Testis (tissue), 3 donors: ENCODE data around the gene STAG1. TPM values are rescaled to one million over a fixed set of nuclear protein-coding genes. Genes with fewer than 3 reads are reported as not detected.
"Not testable (repeated sequence)": the region's sequence is repeated elsewhere in the genome, so short reads cannot be mapped to it uniquely, and the experiment has no call there.

Experiments used
- DNase-seq: peaks from one replicate; pipeline ENCODE4 v3.0.0-alpha.2; 2019
- H3K27ac ChIP-seq, 2 donors: fragments of 200-600 bp; sonication (generic); one replicate each; pipeline ENCODE4 v1.5.1; 2019
- H3K27me3 ChIP-seq: fragments of 200-600 bp; sonication (generic); one replicate; pipeline ENCODE4 v1.5.1; 2019
- H3K36me3 ChIP-seq: fragments of 200-600 bp; sonication (generic); one replicate; pipeline ENCODE4 v1.5.1; 2017; ENCODE audit warnings: low read depth; ENCODE audit errors: missing control alignments
- H3K4me1 ChIP-seq: fragments of 200-600 bp; sonication (generic); one replicate; pipeline ENCODE4 v1.5.1; 2019
- H3K4me3 ChIP-seq, 2 donors: fragments of 200-600 bp; sonication (generic); one replicate each; pipeline ENCODE4 v1.5.1; 2017 to 2019
- H3K9me3 ChIP-seq: fragments of 200-600 bp; sonication (generic); one replicate; pipeline ENCODE4 v1.5.1; 2017
- CTCF ChIP-seq, 3 experiments: fragments of 450-650 bp in 2 of 3; fragments of 200-600 bp in 1 of 3; sonication (generic) in 1 of 3; IDR thresholded peaks; one replicate each; pipeline ENCODE4 v1.5.1; 2016 to 2019; ENCODE audit warnings: antibody characterized with exemption in 3 of 3, mild to moderate bottlenecking in 2 of 3, moderate library complexity in 1 of 3
- POLR2A ChIP-seq: fragments of 450-650 bp; IDR thresholded peaks from one replicate; pipeline ENCODE4 v1.6.1; 2017; ENCODE audit warnings: antibody characterized with exemption, mild to moderate bottlenecking, moderate library complexity
- WGBS, 2 donors: methylation state at CpG; one replicate each; pipeline ENCODE4 v1.1.5; 2018; 5-methylcytosine and 5-hydroxymethylcytosine counted together
- intact Hi-C: fragments of 100-400 bp; cut with DNase I; formaldehyde crosslinking; loops from one replicate; pipeline ENCODE4 v1.15.1; 2023; ENCODE audit warnings: low total_unique reads
- polyA plus RNA-seq: library from polyadenylated mRNA; stranded (reverse); fragments of 350-450 nt; fragmentation: Illumina TruSeq; extraction: RNeasy Lipid Tissue Mini Kit (QIAGEN cat#74804); gene quantifications from one replicate; pipeline ENCODE4 v1.2.3, GENCODE V29; 2014; ENCODE audit warnings: low read depth, low replicate concordance; ENCODE audit not compliant: insufficient read depth
- total RNA-seq, 2 donors: library from RNA; depleted of rRNA; stranded (reverse); fragments of >200 nt; gene quantifications; one replicate each; pipeline ENCODE4 v1.2.3, GENCODE V29; 2016

STAG1 gene
- total and polyA plus RNA-seq, 3 donors from 2014 or later: 14.3 to 45.3 (median 40.2) TPM

DNA sequence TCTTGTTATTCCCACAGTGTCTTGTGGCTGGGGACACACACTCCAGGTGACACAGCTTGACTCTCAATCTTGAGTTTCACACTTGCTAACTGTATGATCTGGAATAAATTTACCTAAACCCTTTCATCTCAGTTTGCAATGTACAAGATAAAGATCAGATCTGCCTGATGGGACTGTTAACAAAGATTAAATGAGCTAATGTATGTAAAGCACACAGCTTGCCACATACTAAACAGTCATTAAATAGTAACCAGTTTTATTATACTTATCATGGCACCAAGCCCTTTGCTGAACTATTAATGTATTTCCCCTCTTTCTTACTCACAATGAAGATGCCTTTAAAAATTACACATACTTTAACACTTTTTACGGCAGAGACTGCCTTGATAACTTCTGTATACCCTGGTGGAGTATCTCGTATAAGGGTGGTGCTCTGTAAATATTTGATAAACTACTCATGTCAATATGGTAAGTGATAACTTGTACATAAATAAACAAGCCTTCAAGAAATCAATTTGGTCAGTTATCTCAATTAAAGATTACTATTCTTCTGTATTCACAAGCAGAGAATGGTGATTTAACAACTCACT lies 184.5 kb downstream of the STAG1 start:
- H3K27me3 ChIP-seq: no peaks in the 10 kb centered on the region
- intact Hi-C loops: no loop called here
- no peak overlapping the region for H3K4me3 ChIP-seq
- 90 to 97% methylated on average over 2 of the region's 2 CpGs for WGBS, 2 donors
- DNase-seq: no peak
- H3K9me3 ChIP-seq: no peaks in the 10 kb centered on the region
- no peak overlapping the region for H3K27ac ChIP-seq
- TF ChIP-seq POLR2A (no peak), CTCF (IDR thresholded peaks at IDR 0.05) (no peak)
- H3K4me1 ChIP-seq: no peaks in the 10 kb centered on the region
- H3K36me3 ChIP-seq: no peaks in the 10 kb centered on the region

DNA sequence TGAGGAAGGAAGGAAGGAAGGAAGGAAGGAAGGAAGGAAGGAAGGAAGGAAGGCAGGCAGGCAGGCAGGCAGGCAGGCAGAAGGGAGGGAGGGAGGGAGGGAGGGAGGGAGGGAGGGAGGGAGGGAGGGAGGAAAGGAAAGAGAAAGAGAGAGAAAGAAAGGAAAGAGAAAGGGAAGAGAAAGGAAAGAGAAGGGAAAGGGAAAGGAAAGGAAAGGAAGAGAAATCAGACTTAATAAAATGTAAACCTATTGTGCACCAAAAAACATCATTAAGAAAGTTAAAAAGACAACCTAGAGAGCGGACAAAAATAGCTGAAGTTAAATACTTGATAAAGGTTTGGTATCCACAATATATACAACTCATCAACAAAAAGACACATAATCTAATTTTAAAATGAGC lies 187.2 kb downstream of the STAG1 start:
- WGBS, 2 donors: 97 to 100% methylated on average over 1 of the region's 1 CpG

GRCh38 chr3:136562026-136562425 lies 190.2 kb downstream of the STAG1 start:
- TF ChIP-seq POLR2A (no peak), CTCF (IDR thresholded peaks at IDR 0.05) (no peak)
- WGBS, 2 donors: 97% methylated on average over 9 of the region's 9 CpGs
- no peak overlapping the region for H3K27ac ChIP-seq
- H3K4me3 ChIP-seq: no peak overlapping the region
- no peaks in the 10 kb centered on the region for H3K36me3 ChIP-seq
- no peak for DNase-seq
- no peaks in the 10 kb centered on the region for H3K4me1 ChIP-seq
- H3K9me3 ChIP-seq: no peaks in the 10 kb centered on the region
- intact Hi-C loops: no loop called here
- no peaks in the 10 kb centered on the region for H3K27me3 ChIP-seq

More for the DNA sequence above, 187.2 kb downstream of the STAG1 start:
- DNase-seq, H3K4me3 ChIP-seq, intact Hi-C loops, H3K4me1 ChIP-seq, H3K9me3 ChIP-seq, H3K27ac ChIP-seq, H3K27me3 ChIP-seq, H3K36me3 ChIP-seq: not testable (repeated sequence)

GRCh38 chr3:136559896-136560295 lies 192.3 kb downstream of the STAG1 start:
- WGBS, 2 donors: 61 to 65% methylated on average over 2 of the region's 2 CpGs
- intact Hi-C loops: no loop called here
- Histone ChIP-seq H3K4me3 (no peak overlapping the region), H3K27ac (no peak overlapping the region), H3K9me3 (no peaks in the 10 kb centered on the region), H3K36me3 (no peaks in the 10 kb centered on the region), H3K4me1 (no peaks in the 10 kb centered on the region), H3K27me3 (no peaks in the 10 kb centered on the region)
- TF ChIP-seq POLR2A (no peak), CTCF (IDR thresholded peaks at IDR 0.05) (no peak)
- no peak for DNase-seq

GRCh38 chr3:136549461-136549860 lies 202.7 kb downstream of the STAG1 start:
- H3K9me3 ChIP-seq, H3K27ac ChIP-seq, H3K27me3 ChIP-seq, intact Hi-C loops, H3K4me3 ChIP-seq, DNase-seq, H3K36me3 ChIP-seq, H3K4me1 ChIP-seq: not testable (repeated sequence)
- WGBS, 2 donors: 77 to 90% methylated on average over 1 of the region's 1 CpG

DNA sequence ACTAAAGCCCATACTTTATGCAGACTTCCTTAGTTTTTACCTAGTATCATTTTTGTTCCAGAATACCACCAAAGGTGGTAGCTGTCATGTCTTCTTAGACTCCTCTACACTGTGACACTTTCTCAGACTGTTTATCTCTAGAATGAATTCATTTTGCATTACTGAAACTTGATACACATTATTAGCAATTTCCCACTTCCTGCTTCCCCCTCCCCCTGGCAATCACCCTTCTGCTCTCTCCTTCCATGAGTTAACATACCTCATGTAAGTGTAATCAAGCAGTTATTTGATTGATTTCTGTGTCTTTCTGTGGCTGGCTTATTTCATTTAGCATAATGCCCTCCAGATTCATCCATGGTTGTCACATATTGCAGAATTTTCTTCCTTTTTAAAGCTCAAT lies 204.9 kb downstream of the STAG1 start:
- Histone ChIP-seq H3K4me1 (no peaks in the 10 kb centered on the region), H3K27ac (no peak overlapping the region), H3K36me3 (no peaks in the 10 kb centered on the region), H3K4me3 (no peak overlapping the region), H3K9me3 (no peaks in the 10 kb centered on the region), H3K27me3 (no peaks in the 10 kb centered on the region)
- TF ChIP-seq CTCF (IDR thresholded peaks at IDR 0.05) (no peak), POLR2A (no peak)
- intact Hi-C loops: no loop called here
- DNase-seq: no peak
